Activated CD4-positive, alpha-beta T cell treated with anti-CD3 and anti-CD28 coated beads for 4 hours (primary cell): Measurements from ENCODE around the gene ATP6V0B.

Source experiments
- DNase-seq, 2 donors: peaks; one replicate each; pipeline ENCODE4 v3.0.0-alpha.2; 2020

Gene ATP6V0B

DNA sequence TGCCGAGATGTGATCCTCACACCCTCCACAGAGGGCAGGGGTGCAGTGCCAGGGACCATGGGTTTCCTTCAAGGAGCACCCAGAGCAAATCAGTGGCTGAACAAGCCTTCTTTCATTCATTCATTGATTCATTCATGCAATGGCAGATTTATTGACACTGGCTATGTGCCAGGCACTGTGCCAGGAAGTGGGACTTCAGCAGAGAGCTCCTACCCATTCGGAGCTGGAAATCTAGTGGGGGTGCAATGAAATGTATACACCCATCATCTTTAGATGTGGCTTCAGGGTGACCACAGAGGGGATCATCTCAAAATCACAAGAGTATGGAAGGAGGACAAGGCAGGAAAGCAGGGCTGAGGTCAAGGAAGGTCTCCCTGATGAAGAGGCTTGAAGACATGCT is 37.6 kb downstream of the ATP6V0B start:
- no peak for DNase-seq

DNA sequence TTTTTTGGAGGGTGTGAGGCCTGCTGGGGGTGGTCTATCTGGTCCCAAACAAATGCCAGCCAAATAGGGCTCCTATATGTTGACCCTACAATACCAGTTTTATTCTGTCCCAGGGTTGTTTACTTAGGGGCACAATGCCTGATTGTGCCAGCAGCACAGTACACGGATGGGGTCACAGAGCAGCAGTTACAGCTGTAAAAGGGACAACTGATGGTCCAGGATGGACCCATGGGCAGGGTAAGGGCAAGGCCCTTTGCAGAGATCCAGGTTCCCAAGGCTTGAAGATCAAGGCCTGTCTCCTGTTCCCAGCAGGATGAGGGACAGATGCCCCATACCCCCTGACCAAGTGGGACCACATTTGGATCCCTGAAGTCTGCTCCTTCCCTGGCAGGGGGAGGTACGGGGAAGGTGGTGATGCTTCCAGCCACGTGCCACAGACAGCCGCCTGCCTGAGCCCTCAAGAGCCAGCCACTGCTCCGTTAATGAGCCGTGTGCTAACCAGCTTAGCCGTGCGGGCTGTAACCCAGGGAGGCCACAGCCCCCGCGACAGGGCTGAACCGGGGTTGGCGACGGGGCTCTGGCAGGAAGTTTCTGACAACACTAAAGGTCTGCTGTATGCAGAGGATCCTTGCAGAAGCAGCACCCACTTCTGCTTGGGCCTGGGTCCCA is 38.3 kb downstream of the ATP6V0B start:
- DNase-seq, result no peak

DNA sequence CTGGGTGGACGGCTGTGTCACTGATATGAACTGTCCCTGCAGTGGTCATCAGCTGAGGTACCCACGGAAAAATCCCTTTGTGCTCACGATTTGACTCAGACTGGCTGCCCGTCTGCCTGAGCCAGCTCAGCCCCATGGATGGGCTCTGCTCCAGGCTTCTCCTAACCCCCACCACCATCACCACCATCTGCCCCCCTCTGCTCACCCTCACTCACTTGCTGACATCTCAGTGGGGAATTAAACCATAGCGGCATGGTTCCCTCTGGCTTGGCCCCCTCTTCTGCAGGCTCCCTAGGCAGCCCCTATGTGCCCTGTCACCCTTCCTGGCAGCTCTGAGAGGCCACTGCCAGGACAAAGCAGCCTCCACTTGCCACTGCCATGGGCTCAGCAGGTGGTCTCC is 39.2 kb downstream of the ATP6V0B start:
- DNase-seq, result no peak

DNA sequence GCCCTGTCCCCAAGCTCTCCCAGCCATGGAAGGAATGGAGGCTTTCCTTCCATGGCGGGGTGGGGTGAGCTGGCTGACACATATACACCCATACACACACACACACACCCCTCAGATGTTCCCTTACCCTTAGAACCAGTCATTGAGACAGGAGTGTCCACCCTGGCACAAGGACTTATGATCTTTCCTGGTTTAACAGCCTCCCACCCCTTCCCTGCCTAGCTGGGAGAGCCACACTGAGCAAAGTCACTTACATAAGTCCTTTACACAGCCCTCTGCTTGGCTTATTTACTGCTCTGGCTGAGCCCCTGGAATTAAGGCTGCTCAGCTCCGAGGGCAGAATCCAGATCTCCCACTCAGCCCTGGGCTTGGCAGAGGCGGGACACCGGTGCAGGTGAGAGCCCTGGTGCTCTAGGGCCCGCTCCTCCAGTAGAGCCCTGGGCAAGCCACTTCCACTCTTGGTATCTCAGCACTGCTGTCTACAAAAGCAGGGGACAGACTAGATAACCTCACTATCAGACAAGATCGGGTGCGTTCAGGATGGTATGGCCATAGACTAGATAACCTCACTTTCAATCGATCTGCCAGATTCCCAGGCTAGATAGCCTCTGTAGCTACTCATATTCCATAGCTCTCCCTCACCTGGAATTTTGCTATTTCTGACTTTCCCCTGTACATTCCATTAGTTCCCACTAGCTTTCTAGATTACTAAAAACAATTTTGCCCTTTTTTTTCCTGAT is 39.8 kb downstream of the ATP6V0B start:
- DNase-seq, result no peak

DNA sequence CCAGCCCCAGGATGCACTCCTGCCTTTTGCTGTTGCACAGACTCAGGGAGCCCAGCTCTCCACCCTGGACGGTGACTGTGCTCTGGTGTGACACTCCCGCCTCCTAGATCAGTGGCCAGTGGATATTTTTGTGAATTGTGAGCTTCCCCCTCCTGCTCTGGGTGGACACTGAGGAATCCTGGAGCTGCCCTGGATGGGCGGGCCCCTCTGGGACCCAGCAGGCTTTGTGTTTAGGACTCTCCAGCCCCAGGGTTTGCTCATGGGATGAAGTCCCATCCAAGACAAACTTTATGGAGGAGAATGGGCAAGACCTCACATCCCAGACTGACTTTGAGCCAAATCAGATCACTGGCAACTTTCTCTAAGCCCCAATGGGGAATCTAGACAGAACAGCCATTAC is 40.4 kb downstream of the ATP6V0B start:
- no peak for DNase-seq

DNA sequence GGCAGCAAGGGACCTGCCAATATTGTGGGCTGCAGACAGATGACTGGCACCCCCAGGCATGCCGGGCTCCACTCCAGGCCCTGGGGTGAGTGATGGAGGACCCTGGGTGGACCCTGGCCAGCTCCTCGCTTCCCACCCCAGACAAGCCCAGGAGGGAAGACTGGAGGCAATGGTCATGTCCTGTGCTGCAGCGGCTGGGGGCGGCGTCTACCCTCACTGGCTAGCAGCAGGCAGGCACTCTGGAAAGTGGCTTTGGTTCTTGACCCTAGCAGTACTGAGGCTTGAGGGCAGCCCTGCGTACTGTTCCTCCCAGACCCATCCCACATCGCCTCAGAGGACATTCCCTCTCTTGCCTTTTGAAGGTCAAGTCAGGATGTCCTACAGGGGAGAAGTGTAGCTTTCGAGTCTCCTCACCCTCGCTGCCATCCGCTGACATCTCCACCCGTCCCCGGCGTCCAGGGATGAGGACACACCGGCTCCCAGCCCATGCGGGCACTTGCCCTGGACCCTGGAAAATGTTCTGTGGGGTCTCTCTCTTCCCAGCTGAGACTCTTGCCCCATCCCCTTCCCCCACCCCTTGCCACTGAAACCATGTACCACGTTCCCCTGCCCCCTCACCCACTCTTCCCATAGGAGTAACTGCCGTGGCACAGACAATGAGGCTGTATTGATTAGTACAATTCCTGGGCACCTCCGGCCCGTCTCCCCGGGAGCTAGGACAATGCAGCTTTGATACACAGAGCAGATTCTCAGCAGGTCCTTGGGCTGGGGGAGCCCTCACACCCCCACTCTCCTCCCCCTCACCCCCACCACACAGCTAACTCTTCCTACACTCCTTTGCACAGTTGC is 41.5 kb downstream of the ATP6V0B start:
- DNase-seq, result no peak

DNA sequence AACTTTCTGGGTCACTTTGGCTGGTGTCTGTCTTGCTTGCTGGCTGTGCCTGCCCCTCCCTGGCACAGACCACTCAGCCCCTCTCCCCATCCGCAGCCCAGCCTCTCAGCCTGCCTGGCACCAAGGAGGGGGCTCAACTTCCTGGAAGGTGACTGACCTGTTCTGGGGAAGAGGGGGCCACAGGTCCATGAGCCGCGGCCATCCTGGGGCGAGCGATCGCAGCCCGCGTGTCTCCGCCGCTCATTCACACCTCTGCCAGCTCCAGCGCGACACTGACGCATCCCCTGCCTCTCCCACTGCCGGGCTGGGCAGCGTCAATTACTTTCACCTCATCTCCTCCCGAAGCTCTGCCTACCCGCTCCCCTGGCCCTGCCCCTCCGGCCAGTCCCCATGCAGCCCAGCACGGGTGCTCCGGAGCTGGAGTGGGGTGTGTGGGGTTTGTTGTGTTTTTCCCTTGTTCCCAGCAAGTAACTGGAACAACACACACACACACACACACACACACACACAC is 42.2 kb downstream of the ATP6V0B start:
- DNase-seq, result no peak

DNA sequence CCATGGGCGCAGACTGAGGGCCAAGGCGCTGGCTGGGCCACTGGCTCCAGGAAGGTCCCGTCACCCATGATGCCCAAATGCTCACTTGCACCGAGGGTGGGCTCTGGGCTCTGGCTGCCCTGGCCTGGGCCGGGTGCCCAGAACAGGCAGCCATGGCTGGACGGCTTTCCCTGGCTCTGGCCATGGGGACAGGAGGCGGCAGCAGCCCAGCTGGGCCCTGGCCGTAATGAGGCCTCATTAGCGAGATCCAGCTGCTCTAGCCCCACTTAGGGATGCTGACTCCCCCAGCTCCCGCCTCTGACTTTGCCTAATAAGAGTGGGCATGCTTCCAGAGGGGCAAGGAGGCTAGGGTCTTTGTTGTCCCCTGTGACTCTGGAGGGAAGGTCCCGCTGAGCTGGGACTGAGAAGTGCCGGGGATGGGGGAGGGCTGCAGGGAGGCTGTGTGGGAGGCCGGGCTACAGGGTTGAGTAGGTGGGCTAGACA is 44.7 kb downstream of the ATP6V0B start:
- DNase-seq, result no peak

DNA sequence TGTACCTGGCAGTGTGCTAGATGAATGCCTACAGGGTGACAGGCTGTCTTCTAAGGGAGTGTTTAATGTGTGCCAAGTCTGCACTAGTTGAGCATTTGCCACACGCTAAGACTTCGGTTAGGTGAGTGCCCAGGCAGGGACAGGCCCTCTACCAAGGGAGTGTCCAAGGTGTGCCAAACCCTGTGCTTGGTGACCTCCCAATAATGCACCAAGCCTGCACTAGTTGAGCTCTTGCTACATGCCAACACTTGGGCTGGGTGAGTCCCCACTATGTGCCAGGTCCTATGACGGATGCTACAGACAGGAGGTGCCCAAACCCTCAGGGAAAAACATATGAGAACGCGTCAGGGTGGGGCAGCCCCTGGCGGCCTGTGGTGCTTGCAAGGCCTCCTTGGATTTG is 45.7 kb downstream of the ATP6V0B start:
- no peak for DNase-seq

DNA sequence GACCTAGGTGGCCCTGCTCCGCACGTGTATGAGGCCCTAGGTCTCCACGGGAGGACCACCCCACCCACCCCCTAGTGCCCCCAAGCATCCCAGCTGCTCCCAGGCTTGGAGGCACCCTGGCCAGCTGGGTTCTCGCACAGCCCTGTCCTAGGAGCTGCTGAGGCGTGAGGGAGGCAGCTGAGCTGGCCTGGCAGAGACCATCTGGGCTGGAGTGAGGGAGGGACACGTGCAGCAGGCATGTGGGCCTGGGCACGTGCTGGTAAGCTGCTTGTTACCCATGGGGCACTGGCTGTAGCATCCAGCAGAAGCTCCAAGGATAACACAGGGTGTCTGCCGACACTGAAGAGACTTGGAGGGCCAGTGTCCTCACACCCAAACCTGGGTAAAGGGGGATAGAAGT is 46.4 kb downstream of the ATP6V0B start:
- no peak for DNase-seq

DNA sequence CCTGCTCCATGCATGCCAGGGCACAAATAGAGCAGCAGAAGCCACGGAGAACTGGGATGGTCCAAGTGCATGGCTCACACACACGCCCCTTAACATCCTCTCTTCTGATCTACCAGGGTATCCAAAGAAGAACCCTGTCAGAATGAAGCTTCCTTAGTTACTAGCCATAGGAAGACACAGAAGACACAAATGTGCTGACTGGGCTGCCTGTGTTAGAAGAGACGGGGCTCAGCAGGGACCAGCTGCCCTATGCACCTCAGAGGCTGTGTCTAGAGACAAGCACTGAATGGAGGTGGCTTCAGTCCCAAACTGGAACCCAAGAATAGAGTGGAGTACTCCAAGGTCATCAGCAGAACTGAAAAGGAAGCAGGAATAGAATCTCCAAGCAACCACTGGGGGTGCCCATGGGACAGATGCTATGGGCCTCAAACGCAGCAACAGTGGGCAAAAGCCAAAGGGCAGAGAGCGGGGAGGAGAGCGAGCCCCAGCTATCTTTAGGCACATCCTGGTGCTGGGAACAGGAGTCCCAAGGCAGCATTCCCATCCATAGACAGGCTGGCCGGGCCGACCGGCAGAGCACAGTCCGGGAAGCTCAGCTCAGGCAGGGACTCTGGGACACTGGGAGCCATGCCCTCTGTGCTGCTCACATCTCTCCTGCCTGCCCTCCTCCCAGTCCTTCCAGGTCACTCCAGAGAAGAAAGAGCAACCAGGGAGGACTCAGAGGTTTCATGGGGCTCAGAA is 47.0 kb downstream of the ATP6V0B start:
- DNase-seq, result no peak

DNA sequence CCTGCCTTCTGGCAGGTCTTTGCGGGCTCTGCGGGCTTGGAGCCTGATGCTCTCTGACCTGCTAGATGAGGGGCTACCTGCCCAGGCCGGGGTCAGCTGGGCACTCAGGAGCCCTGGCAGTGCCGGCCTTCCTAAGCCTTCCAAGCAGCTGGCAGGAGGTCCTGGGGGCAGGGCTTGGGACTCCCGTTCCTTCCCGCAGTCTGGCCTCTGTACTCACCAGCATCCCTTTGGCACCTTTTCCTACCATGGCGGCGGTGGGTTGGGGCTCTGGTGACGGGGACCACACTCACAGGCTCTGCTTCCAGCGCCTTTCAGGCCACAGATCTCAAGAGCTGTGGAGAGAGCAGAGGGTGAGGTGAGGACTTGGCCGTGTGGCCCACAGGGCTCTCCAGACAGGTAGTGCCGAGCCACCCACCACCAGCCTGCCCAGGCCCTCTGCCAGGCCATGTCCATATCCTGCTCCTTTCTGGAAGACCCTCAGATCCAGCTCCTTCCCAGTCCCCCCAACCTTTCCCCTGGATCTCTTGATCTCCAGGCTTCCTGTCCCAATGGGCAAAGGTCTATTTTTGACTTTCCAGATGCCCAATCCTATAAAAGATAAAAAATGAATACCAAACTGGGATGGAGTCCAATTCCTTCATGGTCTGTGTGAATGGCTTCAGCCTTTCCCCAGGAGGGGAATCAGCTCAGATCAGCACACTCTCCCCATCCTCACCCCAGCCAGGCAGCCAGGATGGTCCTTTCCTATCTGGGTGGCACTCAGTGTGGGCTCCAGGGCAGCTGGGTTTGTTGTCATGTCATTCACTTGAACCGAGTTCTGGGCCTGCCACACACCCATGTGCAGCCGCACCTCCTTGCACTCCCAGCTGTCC is 49.5 kb downstream of the ATP6V0B start:
- DNase-seq, result no peak

DNA sequence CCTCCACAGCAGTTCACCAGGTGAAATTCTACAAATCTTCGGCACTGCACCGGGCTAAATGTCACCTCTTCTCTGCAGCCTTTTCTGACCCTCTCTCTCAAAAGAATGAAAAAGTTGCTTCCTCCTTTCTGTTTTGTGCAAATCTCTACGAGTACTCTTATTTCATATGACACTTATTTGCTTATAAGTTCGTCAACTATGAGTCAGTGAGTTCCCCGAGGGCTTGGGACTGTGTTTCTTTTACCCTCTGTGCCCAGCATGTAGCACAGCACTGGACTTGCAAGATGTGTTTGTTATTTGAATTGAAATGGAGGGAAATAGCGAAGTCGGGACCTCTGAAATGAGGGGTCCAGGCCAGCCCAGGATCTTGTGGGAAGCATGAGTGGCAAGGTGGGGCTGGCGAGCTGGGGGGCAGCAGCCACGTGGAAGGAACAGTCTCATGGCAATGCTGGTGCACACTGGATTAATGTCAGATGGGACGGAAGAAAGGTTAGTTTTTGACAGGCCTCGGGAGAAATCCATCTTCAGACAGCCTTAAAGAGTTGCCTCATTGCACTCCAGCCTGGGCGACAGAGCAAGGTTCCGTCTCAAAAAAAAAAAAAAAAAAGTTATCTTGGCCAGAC is 50.3 kb downstream of the ATP6V0B start:
- no peak for DNase-seq

DNA sequence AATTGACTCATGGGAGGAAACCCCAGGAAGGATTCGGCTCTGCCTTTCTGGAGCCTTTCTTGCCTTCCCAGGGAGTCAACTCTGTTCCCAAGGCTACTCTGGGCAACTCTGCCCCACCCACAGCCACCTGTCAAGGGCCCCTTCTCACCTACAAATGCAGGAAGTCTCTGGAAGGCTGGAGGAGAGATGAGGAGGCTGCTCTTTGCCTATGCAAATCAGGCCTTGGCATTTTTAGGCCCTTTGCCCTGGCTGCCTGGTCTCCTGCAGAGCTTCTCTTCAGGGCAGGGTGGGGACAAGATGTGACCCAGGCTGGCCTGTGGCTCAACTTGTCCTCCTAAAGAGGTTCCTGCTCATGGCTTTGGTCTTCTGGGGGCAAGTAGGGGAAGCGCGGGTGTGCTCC is 51.1 kb downstream of the ATP6V0B start:
- DNase-seq, result no peak

DNA sequence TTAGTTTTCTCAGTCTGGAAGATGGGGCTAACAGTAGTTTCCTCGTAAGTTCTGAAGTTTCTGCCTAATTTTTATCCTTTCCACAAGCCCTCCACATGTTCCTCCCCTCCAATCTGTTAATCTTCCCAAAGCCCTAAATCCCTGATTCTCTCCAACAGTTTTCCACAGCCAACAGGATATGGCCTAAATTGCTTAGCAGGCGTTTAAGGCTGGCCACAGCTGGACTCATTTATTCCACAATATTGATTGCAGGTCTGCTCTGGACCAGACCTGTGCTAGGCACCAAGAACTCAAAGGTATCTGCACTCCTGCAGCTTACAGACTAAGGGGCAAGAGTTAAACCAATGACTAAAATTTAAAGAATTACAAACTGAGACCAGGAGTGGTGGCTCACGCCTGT is 52.6 kb downstream of the ATP6V0B start:
- no peak for DNase-seq
